GM18519 (cell line): Measurements from ENCODE around the gene NXNL2.

Experiments used
- ATAC-seq: cut with Tn5 transposase; IDR thresholded peaks from one replicate; pipeline ENCODE4 v1.9.1; 2021; ENCODE audit warnings: mild to moderate bottlenecking, moderate library complexity; ENCODE audit not compliant: unreplicated experiment, low FRiP score

Gene NXNL2

DNA sequence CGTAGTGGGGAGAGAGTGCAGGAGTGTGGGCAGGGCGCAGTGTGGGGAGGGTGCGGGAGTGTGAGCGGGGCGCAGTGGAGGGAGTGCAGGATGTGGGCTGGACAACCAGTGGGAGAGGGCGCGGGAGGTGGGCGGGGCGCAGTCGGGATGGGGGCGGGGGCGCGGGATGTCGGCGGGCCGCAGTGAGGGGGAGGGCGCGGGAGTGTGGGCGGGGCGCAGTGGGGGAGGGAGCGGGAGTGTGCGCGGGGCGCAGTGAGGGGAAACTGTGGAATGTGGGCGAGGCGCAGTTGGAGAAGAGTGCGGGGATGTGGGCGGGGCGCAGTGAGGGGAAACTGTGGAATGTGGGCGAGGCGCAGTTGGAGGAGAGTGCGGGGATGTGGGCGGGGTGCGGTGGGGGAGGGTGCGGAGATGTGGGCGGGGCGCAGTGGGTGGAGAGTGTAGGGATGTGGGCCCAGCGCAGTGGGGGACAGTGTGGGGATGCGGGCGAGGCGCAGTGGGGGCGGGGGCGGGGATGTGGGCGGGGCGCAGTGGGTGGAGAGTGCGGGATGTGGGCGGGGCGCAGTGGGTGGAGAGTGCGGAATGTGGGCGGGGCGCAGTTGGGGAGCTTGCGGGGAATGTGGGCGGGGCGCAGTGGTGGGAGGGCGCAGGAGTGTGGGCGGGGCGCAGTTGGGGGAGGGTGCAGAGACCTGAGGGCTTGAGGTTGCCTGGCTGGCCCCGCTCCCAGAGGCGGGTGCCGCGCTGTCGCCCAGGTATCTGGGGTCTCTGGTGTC is at the start of gene NXNL2:
Gene NXNL2, plus strand, starts transcription at position 723 of the 770 bp plus-strand sequence. CDS start 257 bp downstream, outside the sequence.
- ATAC-seq, result no peak

DNA sequence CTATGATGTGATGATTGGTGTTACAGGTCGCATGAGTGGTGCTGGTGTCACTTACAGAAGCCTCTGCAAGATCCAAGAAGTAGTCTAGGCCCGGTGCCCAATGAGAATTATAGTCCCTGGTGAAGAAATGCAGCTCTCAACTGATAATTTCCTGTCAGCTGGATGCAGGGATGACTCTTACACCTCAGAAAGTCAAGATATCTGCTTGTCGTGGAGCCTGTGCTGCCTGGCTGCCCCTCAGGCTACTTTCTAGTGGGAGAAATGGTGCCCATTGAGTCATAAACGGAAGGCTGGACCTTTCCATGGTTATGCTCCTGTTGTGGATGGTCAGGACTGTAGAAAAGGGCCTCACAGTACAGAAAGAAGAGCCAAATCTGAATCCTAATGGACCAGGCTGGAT is 46.8 kb upstream of the NXNL2 start:
- ATAC-seq, result no peak

DNA sequence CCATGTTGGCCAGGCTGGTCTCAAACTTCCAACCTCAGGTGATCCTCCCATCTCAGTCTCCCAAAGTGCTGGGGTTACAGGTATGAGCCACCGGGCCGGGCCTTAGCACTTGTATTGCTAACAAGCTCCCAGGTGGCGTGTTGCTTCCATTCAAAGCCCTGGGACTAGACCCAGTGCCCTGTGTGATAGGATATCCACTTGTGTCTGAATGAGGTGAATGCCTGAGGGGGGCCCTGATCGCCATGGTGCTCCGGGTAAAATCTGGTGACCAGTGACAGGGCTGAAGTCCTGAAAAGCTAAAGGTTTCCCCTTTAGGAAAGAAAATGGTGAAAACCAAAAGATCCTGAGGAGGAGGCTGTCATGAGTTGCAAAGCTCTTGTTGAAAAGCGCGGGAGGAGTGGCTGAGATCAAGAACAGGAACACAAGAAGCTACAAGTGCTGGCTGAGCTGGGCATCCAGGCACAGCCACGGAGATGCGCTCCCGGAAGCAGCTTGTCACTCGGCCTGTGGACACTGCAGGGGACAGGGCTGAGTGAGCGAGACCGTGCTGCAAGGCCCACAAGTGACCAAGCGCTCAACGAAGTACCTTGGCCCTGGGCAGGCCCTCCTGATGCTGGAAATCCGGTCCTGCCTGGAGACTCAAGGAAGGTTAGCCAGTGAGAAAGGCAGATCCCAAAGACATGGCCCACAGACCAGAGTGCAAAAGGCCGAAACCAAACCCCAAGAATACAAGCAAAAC is 39.8 kb upstream of the NXNL2 start:
- ATAC-seq, result no peak

DNA sequence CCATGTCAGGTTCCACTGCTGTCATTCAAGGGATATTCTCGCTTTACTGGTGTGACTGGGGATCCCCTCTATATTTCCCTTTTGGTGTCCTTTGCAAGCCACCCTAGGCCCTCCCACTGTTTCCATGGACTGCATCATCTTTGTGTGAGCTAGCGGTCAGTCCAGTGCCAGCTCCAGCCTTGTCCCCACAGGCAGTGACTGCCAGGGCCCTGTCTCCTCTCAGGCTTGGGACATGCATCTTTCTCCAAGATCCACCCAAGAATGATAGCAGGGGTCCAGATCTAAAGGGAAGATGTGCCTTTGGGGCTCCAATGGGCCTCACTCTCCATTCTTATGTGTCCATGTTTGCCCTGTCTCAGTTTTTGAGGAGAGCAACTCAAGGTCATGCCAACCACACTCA is 37.8 kb upstream of the NXNL2 start:
- ATAC-seq, result no peak

DNA sequence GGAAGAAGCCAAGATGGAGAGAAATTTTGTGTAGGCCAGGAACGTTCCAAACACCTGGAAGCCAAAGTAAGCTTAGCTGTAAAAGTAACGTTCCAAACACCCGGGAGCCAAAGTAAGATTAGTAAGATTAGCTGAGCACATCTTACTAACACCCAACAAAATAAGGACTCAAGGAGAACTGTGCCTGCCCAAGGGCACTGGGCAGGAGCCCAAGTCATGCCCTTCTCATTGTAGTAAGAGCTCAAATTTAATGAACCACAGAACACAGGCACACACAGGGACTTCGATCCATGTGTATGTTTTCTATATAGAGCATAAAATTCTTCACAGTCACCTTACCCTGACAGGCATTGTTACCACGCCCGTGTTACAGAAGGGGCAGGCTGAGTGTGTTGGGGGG is 36.1 kb upstream of the NXNL2 start:
- ATAC-seq, result no peak

DNA sequence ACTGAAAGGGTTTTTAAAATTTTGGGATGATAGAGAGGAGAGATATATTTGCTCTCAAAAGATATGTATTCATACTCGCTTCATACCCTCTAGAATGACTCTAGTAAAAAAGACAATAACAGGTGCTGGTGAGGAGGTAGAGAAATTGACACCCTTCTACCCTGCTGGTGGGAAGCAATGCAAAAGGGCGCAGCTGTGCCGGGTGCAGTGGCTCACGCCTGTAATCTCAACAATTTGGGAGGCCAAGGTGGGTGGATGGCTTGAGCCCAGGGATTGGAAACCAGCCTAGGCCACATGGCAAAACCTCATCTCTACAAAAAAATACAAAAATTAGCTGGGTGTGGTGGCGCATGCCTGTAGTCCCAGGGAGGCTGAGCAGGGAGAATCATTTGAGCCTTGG is 33.9 kb upstream of the NXNL2 start:
- ATAC-seq, result no peak

DNA sequence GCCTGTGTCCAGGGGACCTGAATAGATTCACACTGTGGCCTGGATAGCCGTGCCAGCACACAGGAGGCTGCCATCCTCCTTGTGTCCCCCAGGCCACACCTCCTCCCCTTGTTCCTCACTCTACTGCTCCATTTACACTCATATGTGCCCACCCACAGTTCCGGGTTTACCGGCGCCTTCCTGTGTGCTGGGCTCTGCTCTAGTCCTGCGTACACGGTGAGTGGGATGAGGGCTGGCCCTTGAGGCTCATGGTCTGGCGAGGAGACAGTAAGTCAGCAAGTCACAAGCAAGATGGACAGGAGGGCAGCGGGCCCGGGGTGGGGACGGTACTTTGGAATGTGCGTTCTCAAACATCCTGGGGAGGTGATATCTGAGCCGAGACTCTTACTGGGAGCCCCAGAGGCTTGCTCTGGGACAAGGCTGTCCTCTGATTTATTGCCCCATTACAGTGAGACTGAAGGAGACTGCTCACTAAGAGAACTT is 32.4 kb upstream of the NXNL2 start:
- ATAC-seq, result no peak

DNA sequence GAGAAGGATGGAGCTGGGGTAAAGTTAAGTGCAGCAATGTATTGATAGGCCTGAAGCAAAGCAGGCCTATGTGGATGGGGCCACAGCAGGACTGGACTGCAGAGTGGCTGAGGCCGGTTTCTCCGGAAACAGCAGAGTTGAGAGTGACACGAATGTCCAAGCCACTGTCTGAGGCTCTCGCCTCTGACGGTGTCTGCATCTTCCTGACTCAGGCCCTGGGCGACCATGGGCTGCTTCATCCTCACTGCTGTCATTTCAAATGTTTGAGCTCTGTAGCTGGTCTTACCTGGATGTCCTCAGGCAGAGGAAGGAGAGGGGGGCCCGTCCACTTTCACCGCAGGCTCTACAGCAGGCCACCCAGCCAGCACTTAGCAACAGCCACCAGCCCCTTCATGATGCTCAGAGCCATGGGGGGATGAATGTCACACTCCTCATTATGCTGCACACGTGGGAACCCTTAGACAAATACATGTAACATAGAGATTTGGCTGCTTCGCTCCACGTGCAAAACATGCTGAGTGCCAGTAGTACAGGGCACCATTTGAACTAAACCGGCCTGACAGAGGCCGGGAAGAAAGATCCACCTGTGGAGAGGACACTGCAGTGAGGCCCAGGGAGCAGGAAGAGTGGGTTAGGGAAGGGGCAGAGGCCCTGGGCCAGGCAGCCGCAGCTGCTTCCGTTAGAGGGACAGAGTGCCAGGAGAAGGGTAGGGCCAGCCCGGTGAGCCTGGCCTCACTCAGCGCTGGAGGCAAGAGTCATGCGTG is 31.7 kb upstream of the NXNL2 start:
- no peak for ATAC-seq

DNA sequence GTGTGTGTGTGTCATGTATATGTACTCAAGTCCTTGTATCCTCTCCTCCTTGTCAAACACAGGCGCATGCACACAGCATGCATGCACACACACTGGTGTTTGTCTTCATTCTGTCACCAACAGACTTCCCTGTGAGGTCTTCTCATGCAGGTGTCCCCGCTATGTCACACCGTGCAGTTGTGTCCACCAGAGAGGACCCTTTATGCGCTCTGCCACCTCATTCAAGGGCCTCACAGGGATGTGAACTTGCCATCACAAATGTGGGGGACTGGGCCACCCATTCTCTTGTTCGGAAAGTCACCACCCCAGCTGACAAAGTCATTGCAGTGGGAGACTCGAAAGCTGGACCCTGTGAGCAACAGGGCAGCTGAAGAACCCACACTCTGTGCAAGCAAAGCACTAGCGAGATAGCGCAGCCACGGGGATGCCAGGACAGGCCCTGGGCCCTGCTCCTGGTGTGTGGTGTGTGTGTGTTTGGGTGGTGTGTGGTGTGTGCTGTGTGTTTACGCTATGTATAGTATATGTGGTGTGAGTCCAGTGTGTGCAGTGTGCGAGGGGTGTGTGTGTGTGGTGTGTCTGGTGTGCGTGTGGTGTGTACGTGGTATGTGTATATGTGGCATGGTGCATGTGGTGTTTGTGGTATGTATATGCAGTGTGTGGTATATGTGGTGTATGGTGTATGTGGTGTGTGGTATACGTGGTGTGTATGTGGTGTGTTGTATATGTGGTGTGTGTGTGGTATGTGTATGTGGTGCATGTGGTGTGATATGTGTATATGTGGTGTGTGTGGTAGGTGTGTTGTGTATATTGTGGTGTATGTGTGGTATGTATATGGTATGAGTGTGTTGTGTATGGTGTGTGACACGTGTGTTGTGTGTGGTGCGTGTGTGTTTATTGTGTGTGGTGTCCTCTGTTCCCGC is 30.9 kb upstream of the NXNL2 start:
- no peak for ATAC-seq

DNA sequence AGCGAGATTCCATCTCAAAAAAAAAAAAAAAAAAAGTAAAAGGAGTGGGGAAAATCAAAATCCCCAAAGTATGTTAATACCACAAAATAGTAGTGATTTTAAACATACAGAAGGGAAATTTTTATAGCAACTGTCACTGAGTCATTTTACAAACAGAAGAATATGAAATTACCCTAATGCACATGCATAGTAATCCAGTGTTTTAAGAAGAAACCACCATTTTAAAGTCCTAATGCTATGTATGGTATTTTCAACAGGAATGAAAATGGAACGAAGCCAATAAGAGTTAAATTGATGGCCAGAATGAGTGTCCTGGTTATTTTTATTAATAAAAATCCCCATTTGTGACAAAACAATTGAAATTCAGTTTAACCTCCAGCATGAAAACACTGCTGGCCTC is 26.7 kb upstream of the NXNL2 start:
- ATAC-seq, result no peak

DNA sequence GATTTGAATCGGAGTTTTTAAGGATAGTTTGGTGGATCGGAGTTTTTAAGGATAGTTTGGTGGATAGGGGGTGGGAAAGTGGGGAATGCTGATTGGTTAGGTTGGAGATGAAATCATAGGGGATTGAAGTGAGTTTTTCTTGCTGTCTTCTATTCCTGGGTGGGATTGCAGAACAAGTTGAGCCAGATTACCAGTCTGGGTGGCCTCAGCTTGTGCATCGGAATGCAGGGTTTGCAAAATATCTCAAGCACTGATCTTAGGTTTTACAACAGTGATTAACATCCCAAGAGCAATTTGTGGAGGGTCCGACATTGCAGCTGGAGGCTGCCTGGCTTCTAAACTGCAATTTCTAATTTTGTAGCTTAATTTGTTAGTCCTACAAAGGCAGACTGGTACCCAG is 23.1 kb upstream of the NXNL2 start:
- no peak for ATAC-seq

DNA sequence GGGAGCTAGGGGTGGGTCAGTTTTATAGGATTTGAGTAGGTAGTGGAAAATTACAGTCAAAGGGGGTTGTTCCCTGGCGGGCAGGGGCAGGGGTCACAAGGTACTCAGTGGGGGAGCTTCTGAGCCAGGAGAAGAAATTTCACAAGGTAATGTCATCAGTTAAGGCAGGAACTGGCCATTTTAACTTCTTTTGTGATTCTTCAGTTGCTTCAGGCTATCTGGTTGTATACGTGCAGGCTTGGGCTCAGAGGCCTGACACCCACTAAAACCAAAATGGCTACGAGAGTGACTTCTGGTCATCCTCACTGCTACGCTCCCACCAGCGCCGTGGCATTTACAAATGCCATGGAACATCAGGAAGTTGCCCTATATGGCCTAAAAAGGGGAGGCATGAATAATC is 20.7 kb upstream of the NXNL2 start:
- no peak for ATAC-seq

DNA sequence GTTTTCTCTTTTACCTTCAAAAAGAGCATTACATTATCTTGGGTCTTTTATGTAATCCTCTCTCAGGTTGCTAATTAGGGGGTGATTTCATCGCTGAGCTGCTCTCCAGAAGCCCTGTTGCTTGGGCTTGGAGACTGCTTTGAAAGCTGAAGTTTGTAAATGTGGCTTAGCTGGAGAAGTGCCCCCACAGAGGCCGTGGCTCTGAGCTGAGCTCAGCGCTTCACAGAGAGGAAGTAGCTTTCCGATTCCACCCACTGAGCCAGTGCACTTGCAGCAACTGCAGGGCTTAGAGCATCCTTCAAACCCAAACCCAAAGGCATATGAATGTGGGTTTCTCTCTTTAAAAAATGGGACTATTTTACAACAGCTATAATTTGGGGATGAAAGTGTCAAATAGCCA is 13.7 kb upstream of the NXNL2 start:
- ATAC-seq, result no peak

DNA sequence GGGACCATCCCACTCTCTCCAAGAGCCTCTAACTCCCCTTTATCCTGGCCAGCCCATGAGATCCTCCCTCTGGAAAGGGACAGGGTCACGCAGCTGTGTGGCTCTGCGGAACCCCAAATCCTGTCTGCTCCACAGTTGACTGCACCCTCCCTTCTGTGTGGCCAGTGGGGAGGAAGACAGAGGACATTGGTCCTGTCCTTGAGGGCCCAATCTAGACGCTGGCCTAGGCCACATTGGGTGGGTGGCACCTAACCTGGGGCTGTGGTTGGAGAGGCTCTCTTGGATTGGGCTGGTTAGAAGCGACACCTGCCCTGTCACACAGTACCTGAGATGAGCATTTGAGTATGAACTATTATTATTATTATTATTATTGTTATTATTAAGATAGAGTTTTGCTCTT is 12.6 kb upstream of the NXNL2 start:
- ATAC-seq, result no peak

DNA sequence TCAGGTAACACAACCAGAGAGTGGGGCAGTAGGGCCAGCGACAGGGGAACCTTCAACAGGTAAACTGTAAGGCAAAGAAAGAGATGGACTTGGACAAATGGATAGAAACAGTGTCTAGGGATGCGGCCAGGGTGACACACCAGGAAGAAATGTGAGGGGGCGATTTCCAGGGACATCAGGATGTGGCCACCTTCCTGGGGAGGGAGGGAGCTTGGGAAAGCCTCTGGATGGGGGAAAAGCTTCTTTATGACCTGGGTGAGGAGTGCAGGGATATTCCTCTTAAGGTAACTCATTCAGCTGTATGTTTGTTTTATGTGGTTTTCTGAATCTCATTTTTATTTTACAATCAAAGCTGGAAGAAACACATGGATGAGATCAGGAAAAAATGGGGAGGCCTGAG is 11.9 kb upstream of the NXNL2 start:
- ATAC-seq, result no peak

DNA sequence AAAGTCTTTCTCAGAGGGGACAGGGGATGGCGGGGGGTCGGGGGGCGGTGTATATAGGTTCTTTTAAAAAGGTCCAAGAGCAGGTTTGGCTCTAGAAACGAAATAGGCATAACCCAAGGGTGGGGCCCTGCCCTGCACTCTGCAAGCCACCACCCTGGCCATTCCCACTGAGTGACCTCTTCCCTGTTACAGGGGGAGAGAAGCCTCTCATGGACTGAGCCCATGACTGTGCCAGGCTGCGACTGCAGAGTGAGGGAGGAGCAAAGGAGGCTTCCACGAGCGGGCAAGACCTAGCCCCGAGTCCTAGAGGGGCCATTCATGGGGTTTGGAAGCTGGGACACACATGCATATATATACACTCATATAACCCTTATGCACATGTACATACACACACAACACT is 10.1 kb upstream of the NXNL2 start:
- no peak for ATAC-seq

DNA sequence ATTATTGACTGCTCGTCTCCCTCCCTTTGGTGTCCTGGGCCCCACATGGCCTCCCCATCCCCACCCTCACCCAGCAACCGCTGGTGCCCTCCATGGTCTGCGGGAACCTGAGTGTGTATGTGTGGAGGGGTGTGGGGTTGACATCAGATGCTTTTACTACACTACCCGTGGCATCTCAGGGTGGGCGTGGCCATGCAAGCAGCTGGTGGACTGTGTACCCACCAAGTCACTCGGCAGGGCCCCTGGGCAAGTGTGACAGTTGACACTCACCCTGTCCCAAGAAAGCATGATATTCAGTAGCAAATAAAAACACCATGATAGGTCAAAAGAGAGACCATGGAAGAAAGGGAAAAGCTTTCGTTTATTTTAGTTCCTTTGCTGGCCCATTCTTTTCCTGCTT is 7.4 kb upstream of the NXNL2 start:
- no peak for ATAC-seq

DNA sequence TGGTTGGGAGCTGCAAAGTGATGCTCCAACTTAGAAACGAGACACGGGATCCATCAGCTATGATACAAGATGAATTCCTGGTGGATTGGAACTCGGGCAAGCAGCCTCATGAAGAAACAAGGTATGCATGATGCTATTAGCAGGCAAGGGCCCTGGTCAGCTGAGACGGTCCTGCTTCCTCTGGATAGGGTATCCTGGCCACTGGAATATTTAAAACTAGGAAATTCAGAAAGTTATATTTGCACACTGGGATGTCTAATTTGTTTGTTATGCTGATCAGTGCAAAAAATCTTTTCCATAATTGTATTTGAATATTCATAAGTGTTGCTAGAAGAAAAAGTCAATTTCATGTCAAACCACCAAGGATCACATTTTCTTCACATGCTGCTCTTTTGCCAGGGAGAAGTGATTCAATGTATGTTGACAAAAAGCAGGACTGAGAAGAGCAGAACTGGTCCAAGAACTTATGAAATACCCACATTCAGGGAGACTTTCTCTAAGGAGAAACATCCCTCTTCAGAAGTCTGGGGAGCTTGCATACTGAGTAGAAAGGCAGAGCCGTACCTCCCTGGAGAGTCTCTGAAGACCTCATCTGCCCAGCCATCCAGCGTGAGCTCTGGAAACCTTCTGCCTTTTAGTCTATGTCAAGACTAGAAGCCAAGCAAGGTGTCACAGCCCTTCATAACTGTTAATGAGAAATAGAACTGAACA is 6.7 kb upstream of the NXNL2 start:
- ATAC-seq, result no peak

DNA sequence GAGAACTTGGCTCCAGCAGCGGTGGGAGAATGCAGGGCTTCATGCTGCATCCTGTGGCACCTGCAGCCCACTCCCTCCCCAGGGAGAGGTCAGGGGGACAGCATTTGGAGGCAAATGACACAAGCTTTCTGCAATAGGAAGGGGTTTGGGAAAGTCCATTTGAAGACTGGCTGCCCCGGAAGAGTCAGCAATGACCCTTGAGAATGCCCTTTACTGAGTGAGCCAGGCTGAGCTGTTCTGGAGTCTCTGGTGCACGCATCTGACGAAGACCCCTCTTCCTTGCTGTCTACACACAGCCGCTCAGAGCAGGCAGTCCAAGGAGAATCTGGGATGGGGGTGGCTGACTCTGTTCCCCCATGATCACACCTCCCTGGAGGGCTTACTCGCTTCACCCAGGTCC is 5.5 kb upstream of the NXNL2 start:
- no peak for ATAC-seq

DNA sequence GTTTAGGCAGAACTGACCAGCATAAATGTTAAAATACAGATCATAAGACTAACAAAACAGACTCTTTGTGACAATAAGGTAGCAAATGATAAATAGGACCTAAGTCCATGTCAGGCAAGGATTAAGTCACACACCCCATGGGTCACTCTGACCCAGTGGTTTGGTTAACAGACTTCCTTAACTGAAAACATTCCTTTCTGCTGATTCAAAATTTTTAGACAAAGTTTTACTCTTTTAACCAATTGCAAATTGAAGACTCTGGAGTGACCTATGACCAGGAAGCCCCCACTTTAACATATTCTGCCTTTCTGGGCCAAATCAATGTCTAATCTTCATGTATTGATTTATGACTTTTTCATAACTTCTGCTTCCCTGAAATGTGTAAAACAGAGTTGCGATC is 4.9 kb upstream of the NXNL2 start:
- no peak for ATAC-seq
